ENCODE results near the gene CRTC3. TPM values are rescaled to one million over a fixed set of nuclear protein-coding genes. Genes with fewer than 3 reads are reported as not detected.
"Not testable (repeated sequence)": the region's sequence is repeated elsewhere in the genome, so short reads cannot be mapped to it uniquely, and the experiment has no call there.

CRTC3 gene
- total RNA-seq, 1 experiment from 2014 or later = 3.9 TPM

- Mint-ChIP-seq H3K27ac (peak overlapping the region in 1 of 3 experiments; percentile 32; a peak in 1 of 7 replicates), H3K9me3 (no peaks in the 10 kb centered on the region), H3K36me3 (ENCODE audit: insufficient read depth in 1 of 3, low read depth in 3 of 3) (no peaks in the 10 kb centered on the region), H3K4me3 (no peak overlapping the region), H3K4me1 (peaks cover 3% of the 10 kb centered on the region in 2 experiments; a peak in 3 of 4 replicates), H3K27me3 (ENCODE audit: low read depth) (no peaks in the 10 kb centered on the region)
- Histone ChIP-seq H3K23ac (ENCODE audit: insufficient read length, low read depth, low read length) (no peak overlapping the region), H2AK5ac (ENCODE audit: insufficient read length, low read length) (no peak overlapping the region), H2AFZ (ENCODE audit: low read length) (no peak overlapping the region), H2BK20ac (ENCODE audit: low read depth, low read length, poor library complexity, severe bottlenecking) (no peak overlapping the region), H2BK12ac (ENCODE audit: insufficient read length, low read depth, low read length) (no peak overlapping the region), H3T11ph (ENCODE audit: low read length) (no peak overlapping the region), H3K4me2 (ENCODE audit: insufficient read depth, insufficient read length, low read length) (no peak overlapping the region), H2BK15ac (ENCODE audit: low read depth, low read length) (no peak overlapping the region), H3K9ac (ENCODE audit: extremely low read depth, insufficient read length, low read length) (no peak overlapping the region), H3K27ac (ENCODE audit: insufficient read length, low read depth, low read length) (no peak overlapping the region), H3K56ac (ENCODE audit: insufficient read length, low read depth, low read length) (no peak overlapping the region), H3K4me1 (ENCODE audit: insufficient read depth, low read length) (no peaks in the 10 kb centered on the region), H3K27me3 (ENCODE audit: insufficient read depth, low read length) (no peaks in the 10 kb centered on the region), H3K14ac (ENCODE audit: insufficient read depth, low read length) (no peak overlapping the region), H3K18ac (ENCODE audit: insufficient read length, low read depth, low read length) (no peak overlapping the region), H4K5ac (ENCODE audit: insufficient read length, low read depth, low read length) (no peak overlapping the region), H2BK120ac (ENCODE audit: low read depth, low read length, poor library complexity, severe bottlenecking) (no peak overlapping the region), H3K79me2 (ENCODE audit: insufficient read depth, low read length) (no peaks in the 10 kb centered on the region), H4K91ac (ENCODE audit: insufficient read length, low read depth, low read length) (no peak overlapping the region), H2BK5ac (ENCODE audit: insufficient read length, low read length) (no peak overlapping the region), H3K79me1 (ENCODE audit: insufficient read depth, low read depth, low read length, poor library complexity, severe bottlenecking) (no peaks in the 10 kb centered on the region), H3K9me3 (ENCODE audit: control insufficient read depth, low read depth, low read length) (no peaks in the 10 kb centered on the region), H4K8ac (replicated peaks; ENCODE audit: insufficient read length, low read depth, low read length) (no peak overlapping the region), H4K20me1 (ENCODE audit: control insufficient read depth, insufficient read depth, insufficient read length) (no peaks in the 10 kb centered on the region), H3K23me2 (ENCODE audit: insufficient read length, low read depth, low read length, poor library complexity, severe bottlenecking) (no peaks in the 10 kb centered on the region), H3K4ac (ENCODE audit: low read depth, low read length) (no peak overlapping the region)
- WGBS (ENCODE audit: extremely low coverage, insufficient read length, low lambda C conversion rate) = no CpG with 5 or more reads among the region's 8 CpGs
- no peak for DNase-seq
- TF ChIP-seq CTCF (conservative IDR thresholded peaks at IDR 0.05) = no peak
These were observed 137.5 kb downstream of the CRTC3 start for GRCh38 chr15:90667073-90667754.

GRCh38 chr15:90667755-90668345 lies 138.1 kb downstream of the CRTC3 start:
- H2AK5ac ChIP-seq (ENCODE audit: insufficient read length, low read length); H3K56ac ChIP-seq (ENCODE audit: insufficient read length, low read depth, low read length); H3T11ph ChIP-seq (ENCODE audit: low read length); H3K4me3 Mint-ChIP-seq; H3K9ac ChIP-seq (ENCODE audit: extremely low read depth, insufficient read length, low read length); H3K27ac Mint-ChIP-seq; H2AFZ ChIP-seq (ENCODE audit: low read length); H3K18ac ChIP-seq (ENCODE audit: insufficient read length, low read depth, low read length); H3K27me3 ChIP-seq (ENCODE audit: insufficient read depth, low read length); H3K27ac ChIP-seq (ENCODE audit: insufficient read length, low read depth, low read length); H3K4me1 ChIP-seq (ENCODE audit: insufficient read depth, low read length); H3K79me2 ChIP-seq (ENCODE audit: insufficient read depth, low read length); H3K27me3 Mint-ChIP-seq (ENCODE audit: low read depth); H3K9me3 Mint-ChIP-seq; H4K8ac ChIP-seq (replicated peaks; ENCODE audit: insufficient read length, low read depth, low read length); H2BK20ac ChIP-seq (ENCODE audit: low read depth, low read length, poor library complexity, severe bottlenecking); H3K4me1 Mint-ChIP-seq; H4K91ac ChIP-seq (ENCODE audit: insufficient read length, low read depth, low read length); H3K23me2 ChIP-seq (ENCODE audit: insufficient read length, low read depth, low read length, poor library complexity, severe bottlenecking); H2BK5ac ChIP-seq (ENCODE audit: insufficient read length, low read length); H2BK15ac ChIP-seq (ENCODE audit: low read depth, low read length); H4K20me1 ChIP-seq (ENCODE audit: control insufficient read depth, insufficient read depth, insufficient read length); H2BK120ac ChIP-seq (ENCODE audit: low read depth, low read length, poor library complexity, severe bottlenecking); H3K36me3 Mint-ChIP-seq (ENCODE audit: insufficient read depth in 1 of 3, low read depth in 3 of 3); DNase-seq; H3K4me2 ChIP-seq (ENCODE audit: insufficient read depth, insufficient read length, low read length); H3K14ac ChIP-seq (ENCODE audit: insufficient read depth, low read length); H4K5ac ChIP-seq (ENCODE audit: insufficient read length, low read depth, low read length); H3K4ac ChIP-seq (ENCODE audit: low read depth, low read length); H3K79me1 ChIP-seq (ENCODE audit: insufficient read depth, low read depth, low read length, poor library complexity, severe bottlenecking); H2BK12ac ChIP-seq (ENCODE audit: insufficient read length, low read depth, low read length); H3K9me3 ChIP-seq (ENCODE audit: control insufficient read depth, low read depth, low read length); H3K23ac ChIP-seq (ENCODE audit: insufficient read length, low read depth, low read length): not testable (repeated sequence)
- no CpG with 5 or more reads among the region's 7 CpGs for WGBS (ENCODE audit: extremely low coverage, insufficient read length, low lambda C conversion rate)
